ENCODE data around the gene PTPRJ.

DNA sequence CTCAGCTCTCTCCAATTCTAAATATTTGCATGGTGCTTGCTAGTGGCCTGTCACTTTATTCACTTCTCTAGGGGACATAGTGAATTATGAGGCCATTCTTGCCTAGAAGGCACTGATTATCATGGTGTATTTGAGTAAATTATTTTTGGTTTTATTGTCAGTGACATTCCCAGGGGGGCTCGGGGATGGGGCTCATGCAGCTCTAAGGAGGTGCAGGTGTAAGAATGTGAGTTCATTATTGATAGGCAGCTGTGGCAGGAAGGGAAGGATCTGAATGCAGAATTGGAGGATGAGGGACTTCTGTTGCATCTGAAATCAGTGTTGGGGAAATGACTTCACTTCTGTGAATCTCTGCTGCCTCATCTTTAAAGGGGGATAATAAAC lies 182.5 kb downstream of the PTPRJ start:
- TF ChIP-seq, protein P1, sequence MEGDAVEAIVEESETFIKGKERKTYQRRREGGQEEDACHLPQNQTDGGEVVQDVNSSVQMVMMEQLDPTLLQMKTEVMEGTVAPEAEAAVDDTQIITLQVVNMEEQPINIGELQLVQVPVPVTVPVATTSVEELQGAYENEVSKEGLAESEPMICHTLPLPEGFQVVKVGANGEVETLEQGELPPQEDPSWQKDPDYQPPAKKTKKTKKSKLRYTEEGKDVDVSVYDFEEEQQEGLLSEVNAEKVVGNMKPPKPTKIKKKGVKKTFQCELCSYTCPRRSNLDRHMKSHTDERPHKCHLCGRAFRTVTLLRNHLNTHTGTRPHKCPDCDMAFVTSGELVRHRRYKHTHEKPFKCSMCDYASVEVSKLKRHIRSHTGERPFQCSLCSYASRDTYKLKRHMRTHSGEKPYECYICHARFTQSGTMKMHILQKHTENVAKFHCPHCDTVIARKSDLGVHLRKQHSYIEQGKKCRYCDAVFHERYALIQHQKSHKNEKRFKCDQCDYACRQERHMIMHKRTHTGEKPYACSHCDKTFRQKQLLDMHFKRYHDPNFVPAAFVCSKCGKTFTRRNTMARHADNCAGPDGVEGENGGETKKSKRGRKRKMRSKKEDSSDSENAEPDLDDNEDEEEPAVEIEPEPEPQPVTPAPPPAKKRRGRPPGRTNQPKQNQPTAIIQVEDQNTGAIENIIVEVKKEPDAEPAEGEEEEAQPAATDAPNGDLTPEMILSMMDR (IDR thresholded peaks at IDR 0.05; ENCODE audit: insufficient read depth, low read depth, low read length): no peak
- no peak for TF ChIP-seq EZH2 (IDR thresholded peaks at IDR 0.05; ENCODE audit: insufficient read depth, low read length)

Data from astrocyte (in vitro differentiated cells and primary cell).